ENCODE results near the gene STK10.

DNA sequence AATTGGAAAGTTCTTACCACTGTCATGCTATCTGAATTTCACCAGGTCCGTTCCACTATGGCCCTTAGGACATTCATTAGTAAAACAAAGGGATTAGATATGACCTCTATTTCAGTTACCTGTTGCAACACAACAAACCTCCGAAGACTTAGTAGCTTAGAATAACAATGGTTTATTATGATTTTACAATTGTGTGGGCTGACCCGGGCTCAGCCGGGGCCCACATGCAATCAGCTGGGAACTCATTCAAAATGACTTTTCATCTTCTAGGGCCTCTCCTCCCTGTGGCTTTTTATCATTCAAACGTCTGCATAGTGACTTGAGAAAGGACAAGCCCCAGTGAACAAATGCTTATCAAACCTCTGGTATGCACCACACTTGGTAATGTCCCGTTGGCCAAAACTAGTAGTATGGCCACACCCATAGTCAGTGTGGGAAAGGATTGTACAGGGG is 179.3 kb downstream of the STK10 start:
- TF ChIP-seq, protein P1, sequence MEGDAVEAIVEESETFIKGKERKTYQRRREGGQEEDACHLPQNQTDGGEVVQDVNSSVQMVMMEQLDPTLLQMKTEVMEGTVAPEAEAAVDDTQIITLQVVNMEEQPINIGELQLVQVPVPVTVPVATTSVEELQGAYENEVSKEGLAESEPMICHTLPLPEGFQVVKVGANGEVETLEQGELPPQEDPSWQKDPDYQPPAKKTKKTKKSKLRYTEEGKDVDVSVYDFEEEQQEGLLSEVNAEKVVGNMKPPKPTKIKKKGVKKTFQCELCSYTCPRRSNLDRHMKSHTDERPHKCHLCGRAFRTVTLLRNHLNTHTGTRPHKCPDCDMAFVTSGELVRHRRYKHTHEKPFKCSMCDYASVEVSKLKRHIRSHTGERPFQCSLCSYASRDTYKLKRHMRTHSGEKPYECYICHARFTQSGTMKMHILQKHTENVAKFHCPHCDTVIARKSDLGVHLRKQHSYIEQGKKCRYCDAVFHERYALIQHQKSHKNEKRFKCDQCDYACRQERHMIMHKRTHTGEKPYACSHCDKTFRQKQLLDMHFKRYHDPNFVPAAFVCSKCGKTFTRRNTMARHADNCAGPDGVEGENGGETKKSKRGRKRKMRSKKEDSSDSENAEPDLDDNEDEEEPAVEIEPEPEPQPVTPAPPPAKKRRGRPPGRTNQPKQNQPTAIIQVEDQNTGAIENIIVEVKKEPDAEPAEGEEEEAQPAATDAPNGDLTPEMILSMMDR (IDR thresholded peaks at IDR 0.05) = no peak
- no peak for TF ChIP-seq SMC3 (IDR thresholded peaks at IDR 0.05)
- no peak for TF ChIP-seq CHD2 (IDR thresholded peaks at IDR 0.05; ENCODE audit: low read length, partially characterized antibody)
- no peak for TF ChIP-seq POLR2A (IDR thresholded peaks at IDR 0.05; ENCODE audit: low read length)
- TF ChIP-seq, protein P2, sequence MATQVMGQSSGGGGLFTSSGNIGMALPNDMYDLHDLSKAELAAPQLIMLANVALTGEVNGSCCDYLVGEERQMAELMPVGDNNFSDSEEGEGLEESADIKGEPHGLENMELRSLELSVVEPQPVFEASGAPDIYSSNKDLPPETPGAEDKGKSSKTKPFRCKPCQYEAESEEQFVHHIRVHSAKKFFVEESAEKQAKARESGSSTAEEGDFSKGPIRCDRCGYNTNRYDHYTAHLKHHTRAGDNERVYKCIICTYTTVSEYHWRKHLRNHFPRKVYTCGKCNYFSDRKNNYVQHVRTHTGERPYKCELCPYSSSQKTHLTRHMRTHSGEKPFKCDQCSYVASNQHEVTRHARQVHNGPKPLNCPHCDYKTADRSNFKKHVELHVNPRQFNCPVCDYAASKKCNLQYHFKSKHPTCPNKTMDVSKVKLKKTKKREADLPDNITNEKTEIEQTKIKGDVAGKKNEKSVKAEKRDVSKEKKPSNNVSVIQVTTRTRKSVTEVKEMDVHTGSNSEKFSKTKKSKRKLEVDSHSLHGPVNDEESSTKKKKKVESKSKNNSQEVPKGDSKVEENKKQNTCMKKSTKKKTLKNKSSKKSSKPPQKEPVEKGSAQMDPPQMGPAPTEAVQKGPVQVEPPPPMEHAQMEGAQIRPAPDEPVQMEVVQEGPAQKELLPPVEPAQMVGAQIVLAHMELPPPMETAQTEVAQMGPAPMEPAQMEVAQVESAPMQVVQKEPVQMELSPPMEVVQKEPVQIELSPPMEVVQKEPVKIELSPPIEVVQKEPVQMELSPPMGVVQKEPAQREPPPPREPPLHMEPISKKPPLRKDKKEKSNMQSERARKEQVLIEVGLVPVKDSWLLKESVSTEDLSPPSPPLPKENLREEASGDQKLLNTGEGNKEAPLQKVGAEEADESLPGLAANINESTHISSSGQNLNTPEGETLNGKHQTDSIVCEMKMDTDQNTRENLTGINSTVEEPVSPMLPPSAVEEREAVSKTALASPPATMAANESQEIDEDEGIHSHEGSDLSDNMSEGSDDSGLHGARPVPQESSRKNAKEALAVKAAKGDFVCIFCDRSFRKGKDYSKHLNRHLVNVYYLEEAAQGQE (IDR thresholded peaks at IDR 0.05) = no peak
- TF ChIP-seq RAD21 (conservative IDR thresholded peaks at IDR 0.05 in 1 of 2, IDR thresholded peaks at IDR 0.05 in 1 of 2) = no peak
- no peak for TF ChIP-seq SREBF2 (IDR thresholded peaks at IDR 0.05)
- TF ChIP-seq, protein P3, sequence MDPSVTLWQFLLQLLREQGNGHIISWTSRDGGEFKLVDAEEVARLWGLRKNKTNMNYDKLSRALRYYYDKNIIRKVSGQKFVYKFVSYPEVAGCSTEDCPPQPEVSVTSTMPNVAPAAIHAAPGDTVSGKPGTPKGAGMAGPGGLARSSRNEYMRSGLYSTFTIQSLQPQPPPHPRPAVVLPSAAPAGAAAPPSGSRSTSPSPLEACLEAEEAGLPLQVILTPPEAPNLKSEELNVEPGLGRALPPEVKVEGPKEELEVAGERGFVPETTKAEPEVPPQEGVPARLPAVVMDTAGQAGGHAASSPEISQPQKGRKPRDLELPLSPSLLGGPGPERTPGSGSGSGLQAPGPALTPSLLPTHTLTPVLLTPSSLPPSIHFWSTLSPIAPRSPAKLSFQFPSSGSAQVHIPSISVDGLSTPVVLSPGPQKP (IDR thresholded peaks at IDR 0.05; ENCODE audit: low read depth, low read length) = no peak
- no peak for TF ChIP-seq CEBPB (IDR thresholded peaks at IDR 0.05)
- TF ChIP-seq, protein P4, sequence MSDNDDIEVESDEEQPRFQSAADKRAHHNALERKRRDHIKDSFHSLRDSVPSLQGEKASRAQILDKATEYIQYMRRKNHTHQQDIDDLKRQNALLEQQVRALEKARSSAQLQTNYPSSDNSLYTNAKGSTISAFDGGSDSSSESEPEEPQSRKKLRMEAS (IDR thresholded peaks at IDR 0.05) = no peak
- TF ChIP-seq BHLHE40 (IDR thresholded peaks at IDR 0.05; ENCODE audit: low read depth, low read length) = no peak
- no peak for TF ChIP-seq RFX5 (IDR thresholded peaks at IDR 0.05)
- no peak for TF ChIP-seq NFE2L2 (conservative IDR thresholded peaks at IDR 0.05; ENCODE audit: low read length)
- TF ChIP-seq, protein P5, sequence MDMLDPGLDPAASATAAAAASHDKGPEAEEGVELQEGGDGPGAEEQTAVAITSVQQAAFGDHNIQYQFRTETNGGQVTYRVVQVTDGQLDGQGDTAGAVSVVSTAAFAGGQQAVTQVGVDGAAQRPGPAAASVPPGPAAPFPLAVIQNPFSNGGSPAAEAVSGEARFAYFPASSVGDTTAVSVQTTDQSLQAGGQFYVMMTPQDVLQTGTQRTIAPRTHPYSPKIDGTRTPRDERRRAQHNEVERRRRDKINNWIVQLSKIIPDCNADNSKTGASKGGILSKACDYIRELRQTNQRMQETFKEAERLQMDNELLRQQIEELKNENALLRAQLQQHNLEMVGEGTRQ (IDR thresholded peaks at IDR 0.05) = no peak
